CD4-positive, alpha-beta T cell treated with Interleukin-10 for 1 hour (primary cell): ENCODE results near the gene OR5W2.
"Not testable (repeated sequence)": the region's sequence is repeated elsewhere in the genome, so short reads cannot be mapped to it uniquely, and the experiment has no call there.

Experiments
- DNase-seq: peaks from one replicate; pipeline ENCODE4 v3.0.0-alpha.2; 2020

Gene OR5W2

GRCh38 chr11:55914482-55914881 is at the start of gene OR5W2:
TSS of gene OR5W2 (minus strand) at chr11:55914582. CDS start at chr11:55914582, 0 bp downstream.
- DNase-seq: no peak

GRCh38 chr11:55956521-55956920 is 42.1 kb upstream of the OR5W2 start:
- DNase-seq: no peak

- no peak for DNase-seq
Measured at GRCh38 chr11:55949330-55949729, 34.9 kb upstream of the OR5W2 start.

- DNase-seq: no peak
Measured at GRCh38 chr11:55942785-55943392, 28.5 kb upstream of the OR5W2 start.

GRCh38 chr11:55936300-55936699 is 21.9 kb upstream of the OR5W2 start, which contains the start of gene OR5I1:
TSS of gene OR5I1 (minus strand) at chr11:55936400. CDS start at chr11:55936400, 0 bp downstream.
- no peak for DNase-seq

- no peak for DNase-seq
Measured at GRCh38 chr11:55920537-55920936, 6.2 kb upstream of the OR5W2 start.

GRCh38 chr11:55902308-55902707 is 12.1 kb downstream of the OR5W2 start:
- no peak for DNase-seq

GRCh38 chr11:55895216-55895615 is 19.2 kb downstream of the OR5W2 start:
- no peak for DNase-seq

- DNase-seq: not testable (repeated sequence)
Measured at GRCh38 chr11:55885481-55885880, 28.9 kb downstream of the OR5W2 start.

- not testable (repeated sequence) for DNase-seq
Measured at GRCh38 chr11:55884995-55885394, 29.4 kb downstream of the OR5W2 start.

GRCh38 chr11:55882997-55883396 is 31.4 kb downstream of the OR5W2 start, which contains the start of gene TRIM51:
TSS of gene TRIM51 (plus strand) at chr11:55883297. CDS start at chr11:55885429, 2,132 bp downstream.
- not testable (repeated sequence) for DNase-seq

GRCh38 chr11:55873146-55873545 is 41.2 kb downstream of the OR5W2 start:
- DNase-seq: not testable (repeated sequence)

- DNase-seq: not testable (repeated sequence)
Measured at GRCh38 chr11:55872731-55873130, 41.7 kb downstream of the OR5W2 start.

GRCh38 chr11:55867354-55867753 is 47.0 kb downstream of the OR5W2 start:
- not testable (repeated sequence) for DNase-seq
